Measurements from ENCODE around the gene ADH7.

The ADH7 gene

DNA sequence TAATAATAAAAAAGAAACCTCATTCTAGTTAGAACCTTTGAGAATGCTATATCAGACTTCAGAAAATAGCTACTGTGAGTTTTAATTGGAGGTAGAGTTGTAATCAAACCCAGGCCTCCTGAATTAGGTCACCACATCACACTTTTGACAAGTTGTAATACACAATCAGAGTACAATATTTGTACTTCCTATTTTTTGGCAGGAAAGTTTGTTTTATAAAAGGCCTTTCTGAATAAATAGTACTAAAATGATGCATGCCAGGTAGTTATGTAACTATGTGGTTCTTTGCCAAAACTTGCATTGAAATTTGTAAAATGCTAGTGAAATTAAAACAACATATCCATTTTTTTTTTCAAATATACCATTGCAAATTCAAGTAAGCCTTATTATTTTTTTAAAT, 26.8 kb downstream of the ADH7 start:
- TF ChIP-seq, protein P1, sequence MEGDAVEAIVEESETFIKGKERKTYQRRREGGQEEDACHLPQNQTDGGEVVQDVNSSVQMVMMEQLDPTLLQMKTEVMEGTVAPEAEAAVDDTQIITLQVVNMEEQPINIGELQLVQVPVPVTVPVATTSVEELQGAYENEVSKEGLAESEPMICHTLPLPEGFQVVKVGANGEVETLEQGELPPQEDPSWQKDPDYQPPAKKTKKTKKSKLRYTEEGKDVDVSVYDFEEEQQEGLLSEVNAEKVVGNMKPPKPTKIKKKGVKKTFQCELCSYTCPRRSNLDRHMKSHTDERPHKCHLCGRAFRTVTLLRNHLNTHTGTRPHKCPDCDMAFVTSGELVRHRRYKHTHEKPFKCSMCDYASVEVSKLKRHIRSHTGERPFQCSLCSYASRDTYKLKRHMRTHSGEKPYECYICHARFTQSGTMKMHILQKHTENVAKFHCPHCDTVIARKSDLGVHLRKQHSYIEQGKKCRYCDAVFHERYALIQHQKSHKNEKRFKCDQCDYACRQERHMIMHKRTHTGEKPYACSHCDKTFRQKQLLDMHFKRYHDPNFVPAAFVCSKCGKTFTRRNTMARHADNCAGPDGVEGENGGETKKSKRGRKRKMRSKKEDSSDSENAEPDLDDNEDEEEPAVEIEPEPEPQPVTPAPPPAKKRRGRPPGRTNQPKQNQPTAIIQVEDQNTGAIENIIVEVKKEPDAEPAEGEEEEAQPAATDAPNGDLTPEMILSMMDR (IDR thresholded peaks at IDR 0.05), result no peak
- Histone ChIP-seq H3K27ac (peak overlapping the region; percentile 11 to 29), H3K4me3 (no peak overlapping the region)
- DNase-seq (ENCODE audit: low spot score), result no peak

DNA sequence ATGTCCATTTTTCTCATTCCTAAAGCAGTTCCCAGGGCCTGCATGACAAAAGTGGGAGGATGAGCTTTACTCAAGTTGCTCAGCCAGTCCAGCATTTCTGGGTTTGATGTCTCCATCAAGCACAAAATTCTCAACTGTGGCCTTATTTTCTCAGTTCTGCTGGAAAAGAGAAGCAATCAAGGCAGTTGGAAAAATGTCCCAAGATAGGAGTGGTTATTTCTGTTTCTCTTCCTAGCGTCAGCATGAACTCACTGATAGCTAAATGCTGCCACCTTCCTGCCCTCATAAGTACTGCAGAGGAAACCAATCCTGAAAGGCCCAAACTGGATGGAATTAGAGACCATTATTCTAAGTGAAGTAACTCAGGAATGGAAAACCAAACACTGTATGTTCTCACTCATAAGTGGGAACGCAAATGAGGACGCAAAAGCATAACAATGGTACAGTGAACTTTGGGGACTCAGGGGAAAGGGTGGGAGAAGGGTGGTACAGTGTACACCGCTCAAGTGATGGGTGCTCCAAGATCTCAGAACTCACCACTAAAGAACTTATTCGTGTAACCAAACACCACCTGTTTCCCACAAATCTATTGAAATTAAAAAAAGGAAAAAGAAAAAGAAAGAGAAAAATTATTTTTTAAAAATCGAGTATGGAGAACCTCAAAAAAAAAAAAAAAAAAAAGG, 29.6 kb downstream of the ADH7 start:
- no peak for DNase-seq (ENCODE audit: low spot score)
- H3K27ac ChIP-seq, result peak overlapping the region; percentile 85 to 88
- H3K4me3 ChIP-seq, result no peak overlapping the region
- TF ChIP-seq, protein P1 (IDR thresholded peaks at IDR 0.05), result peak; percentile 72

DNA sequence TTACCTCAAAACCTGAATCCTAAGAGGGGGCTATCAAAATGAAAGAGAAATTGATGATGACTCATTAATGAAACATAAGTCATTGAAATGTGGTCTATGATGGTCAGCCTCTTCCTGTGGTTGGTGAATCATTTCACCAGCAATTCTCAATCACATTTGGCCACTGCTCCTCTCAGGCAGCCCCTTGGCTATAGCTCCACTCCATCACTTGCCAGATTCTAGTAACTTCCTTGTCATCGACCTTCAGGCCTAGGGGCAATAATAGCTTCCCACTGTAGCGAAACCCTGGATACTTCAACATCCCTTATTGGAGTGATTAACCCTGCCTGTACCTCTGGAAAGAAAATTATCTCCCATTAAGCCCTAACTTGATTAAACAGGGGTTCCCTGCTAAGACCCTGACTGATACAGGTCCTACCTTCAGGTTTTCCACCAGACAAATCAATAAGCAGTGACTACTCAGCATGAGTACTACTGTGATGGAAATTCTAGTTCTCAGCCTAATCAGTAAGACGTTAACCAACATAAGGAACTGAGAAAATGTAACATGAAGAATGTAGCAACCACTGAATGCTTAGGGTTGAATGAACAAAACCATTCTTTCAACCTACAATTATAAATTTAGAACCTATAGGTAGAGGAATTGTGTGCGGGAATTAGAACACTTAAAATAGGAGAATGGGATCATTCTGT, 30.4 kb downstream of the ADH7 start:
- DNase-seq (ENCODE audit: low spot score), result no peak
- H3K27ac ChIP-seq, result peak overlapping the region; percentile 85 to 88
- TF ChIP-seq, protein P1 (IDR thresholded peaks at IDR 0.05), result no peak
- no peak overlapping the region for H3K4me3 ChIP-seq

DNA sequence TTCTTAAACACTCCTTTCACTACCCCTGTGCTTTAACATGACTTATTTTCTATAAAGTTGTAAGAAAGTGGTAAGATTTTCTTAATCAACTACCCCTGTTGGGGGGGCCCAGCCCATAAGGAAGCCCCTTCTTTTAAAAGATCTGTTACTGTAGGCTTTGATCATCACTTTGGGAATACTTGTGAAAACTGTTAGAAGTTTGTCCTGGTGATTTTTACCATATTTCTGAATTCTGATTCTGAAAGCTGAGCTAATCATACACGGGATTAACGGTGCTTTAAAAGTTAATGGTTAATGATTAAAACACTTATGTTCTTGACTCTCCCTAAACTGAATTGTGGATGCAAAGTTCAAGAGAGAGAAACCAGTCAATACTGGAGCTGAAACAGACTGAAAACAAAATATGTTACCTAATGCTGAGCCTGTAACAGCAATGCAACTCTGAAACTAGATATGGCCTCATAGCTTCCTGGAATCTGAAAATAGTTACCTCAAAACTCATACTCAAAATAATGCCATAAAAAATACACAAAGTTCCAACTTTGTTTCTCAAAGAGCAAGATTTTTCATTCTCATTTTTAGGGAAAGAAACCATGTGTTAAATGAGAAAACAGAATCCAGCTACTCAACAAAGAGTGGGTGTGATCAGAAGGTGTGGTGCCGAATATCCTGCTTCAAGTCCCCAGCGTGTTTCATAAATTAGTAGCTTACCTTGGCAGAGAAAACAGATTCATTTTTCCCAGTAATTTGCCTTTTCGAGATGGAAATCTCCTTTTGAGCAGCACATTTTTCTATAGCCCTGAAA, 31.6 kb downstream of the ADH7 start:
- Histone ChIP-seq H3K4me3 (no peak overlapping the region), H3K27ac (peak overlapping the region; percentile 85 to 88)
- DNase-seq (ENCODE audit: low spot score), result no peak
- TF ChIP-seq, protein P1 (IDR thresholded peaks at IDR 0.05), result no peak

DNA sequence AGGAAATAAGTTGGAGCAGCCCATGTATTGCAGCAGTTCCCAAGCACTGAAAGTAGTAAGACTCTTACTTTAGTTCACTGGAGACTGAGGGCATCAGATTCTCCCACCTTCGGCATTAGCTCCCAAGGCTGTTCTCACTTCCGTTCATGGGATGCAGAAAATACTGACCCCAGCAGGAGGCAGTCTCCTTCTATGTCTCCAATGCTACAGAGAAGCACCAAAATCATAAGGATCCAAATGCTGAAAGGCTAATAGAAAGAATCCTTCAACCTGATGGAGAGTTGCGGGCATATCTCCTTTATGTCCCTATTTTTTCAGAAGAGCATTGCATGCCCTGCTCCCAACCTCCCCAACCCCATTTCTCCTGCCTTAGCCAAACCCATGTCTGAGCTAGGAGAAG, 32.4 kb downstream of the ADH7 start:
- TF ChIP-seq, protein P1 (IDR thresholded peaks at IDR 0.05), result no peak

DNA sequence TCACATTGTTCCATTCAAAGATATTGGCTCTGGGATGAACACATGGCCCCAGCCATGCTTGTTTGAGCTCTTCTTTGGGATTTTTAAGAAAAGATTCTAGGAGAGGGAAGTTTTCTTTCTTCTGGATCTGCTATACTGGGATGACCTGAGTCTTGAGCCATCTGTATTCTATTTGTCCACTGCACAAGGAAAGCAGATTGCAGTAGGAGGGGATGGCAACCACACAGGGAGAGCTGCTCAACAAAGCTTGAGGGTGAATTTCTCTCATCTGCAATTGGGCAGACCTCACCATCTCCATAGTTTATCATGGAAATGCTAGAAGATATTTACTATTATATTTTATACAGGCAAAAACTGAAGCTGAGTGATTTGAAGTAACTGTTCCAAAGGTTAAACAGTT, 34.3 kb downstream of the ADH7 start:
- H3K4me3 ChIP-seq, result no peak overlapping the region
- no peak for DNase-seq (ENCODE audit: low spot score)
- H3K27ac ChIP-seq, result no peak overlapping the region
- TF ChIP-seq, protein P1 (IDR thresholded peaks at IDR 0.05), result no peak

More for the DNA sequence above, 32.4 kb downstream of the ADH7 start:
- Histone ChIP-seq H3K4me3 (no peak overlapping the region), H3K27ac (peak overlapping the region; percentile 85 to 88)
- DNase-seq (ENCODE audit: low spot score), result no peak
